Kidney (tissue), 14 donors: Measurements from ENCODE around the gene TMEM184C. TPM values are rescaled to one million over a fixed set of nuclear protein-coding genes. Genes with fewer than 3 reads are reported as not detected.

Experiments used
- DNase-seq, 5 donors: peaks; one replicate each; pipeline ENCODE4 v3.0.0-alpha.2; 2013 to 2020
- FAIRE-seq: peaks from 2 replicates; lab custom pipeline; 2012; peaks lifted over from hg19 to GRCh38; lab: Jason Lieb, UNC
- H3K27ac ChIP-seq, 2 donors: one replicate each; pipeline ENCODE4 v1.7.0; 2013; ENCODE audit warnings: low read depth in 2 of 2, low read length in 2 of 2, inconsistent platforms in 1 of 2
- H3K27me3 ChIP-seq: one replicate; pipeline ENCODE4 v1.7.1; 2013; ENCODE audit warnings: low read length, inconsistent platforms; ENCODE audit not compliant: control insufficient read depth, insufficient read depth
- H3K36me3 ChIP-seq, 3 donors: one replicate each; pipeline versions ENCODE4 v1.7.0 to v1.7.1; 2013; ENCODE audit warnings: low read length in 3 of 3, control low read depth in 1 of 3, inconsistent platforms in 1 of 3; ENCODE audit not compliant: insufficient read depth in 3 of 3, control insufficient read depth in 2 of 3
- H3K4me1 ChIP-seq, 3 donors: one replicate each; pipeline versions ENCODE4 v1.7.0 to v1.7.1; 2013; ENCODE audit warnings: low read length in 3 of 3, inconsistent platforms in 1 of 3, low read depth in 1 of 3; ENCODE audit not compliant: control insufficient read depth in 2 of 3, insufficient read depth in 2 of 3
- H3K4me3 ChIP-seq, 3 donors: one replicate each; pipeline versions ENCODE4 v1.7.0 to v1.8.1; 2013; ENCODE audit warnings: low read length in 3 of 3, control low read depth in 1 of 3, inconsistent platforms in 1 of 3
- H3K9ac ChIP-seq, 3 donors: one replicate each; pipeline versions ENCODE4 v1.7.0 to v1.7.1; 2013; ENCODE audit warnings: low read length in 3 of 3, control low read depth in 1 of 3, inconsistent platforms in 1 of 3
- H3K9me3 ChIP-seq, 3 donors: one replicate each; pipeline versions ENCODE4 v1.7.0 to v1.7.1; 2013; ENCODE audit warnings: low read length in 3 of 3, control low read depth in 1 of 3, inconsistent platforms in 1 of 3; ENCODE audit not compliant: control insufficient read depth in 2 of 3, insufficient read depth in 1 of 3
- CTCF ChIP-seq: IDR thresholded peaks from 3 replicates; pipeline ENCODE4 v1.5.1; 2012; ENCODE audit warnings: mild to moderate bottlenecking, moderate library complexity, borderline replicate concordance; ENCODE audit not compliant: insufficient read depth; ENCODE audit errors: extremely low read depth
- intact Hi-C: fragments of 100-400 bp; cut with DNase I; formaldehyde crosslinking; loops from one replicate; pipeline ENCODE4 v1.11.1; 2022
- polyA plus RNA-seq: library from polyadenylated mRNA; stranded (reverse); fragments of 350-450 nt; fragmentation: Illumina TruSeq; extraction: RNeasy Lipid Tissue Mini Kit (QIAGEN cat#74804); gene quantifications from one replicate; pipeline ENCODE4 v1.2.3, GENCODE V29; 2014; ENCODE audit warnings: low read depth, low replicate concordance; ENCODE audit not compliant: insufficient read depth
- total RNA-seq: library from RNA; stranded (reverse); fragmentation: NEBNext Ultra II Directional; extraction: Animal tissue kit (Norgen Biotek cat#: 25700); gene quantifications from one replicate; pipeline ENCODE4 v1.2.1, GENCODE V29; 2021
- donor health status: control.
- donor health status: control.
- donor health status: control.
- donor health status: control.
- donor health status: control.
- donor health status: DM: yes; HTN: yes; CAD: no.
- donor health status: Normal renal cell carcinoma (clear cell type).

TMEM184C gene
- total and polyA plus RNA-seq, 2 donors from 2014 or later = 16.2 to 33.7 TPM

DNA sequence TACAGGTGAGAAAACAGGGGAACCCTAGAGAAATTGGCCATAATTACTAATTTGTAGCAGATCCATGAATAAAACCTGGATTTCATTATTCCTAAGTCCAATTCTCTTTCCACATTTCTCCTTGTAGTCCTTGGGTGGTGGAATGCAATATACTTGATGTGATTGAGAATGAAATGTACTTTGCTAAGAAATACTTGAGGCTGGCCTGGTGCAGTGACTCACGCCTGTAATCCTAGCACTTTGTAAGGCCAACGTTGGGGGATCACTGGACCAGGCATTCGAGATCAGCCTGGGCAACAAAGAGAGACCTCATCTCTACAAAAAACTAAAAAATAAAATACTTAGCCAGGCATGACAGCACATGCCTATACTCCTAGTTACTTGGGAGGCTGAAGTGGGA, 15.9 kb downstream of the TMEM184C start:
- Histone ChIP-seq H3K4me1 (no peaks in the 10 kb centered on the region), H3K4me3 (no peak overlapping the region), H3K9ac (no peak overlapping the region), H3K9me3 (no peaks in the 10 kb centered on the region), H3K36me3 (peaks cover 6 to 46% (median 11%) of the 10 kb centered on the region in 3 donors), H3K27ac (no peak overlapping the region), H3K27me3 (no peaks in the 10 kb centered on the region)
- no peak for FAIRE-seq
- TF ChIP-seq CTCF = no peak
- DNase-seq = no peak
- intact Hi-C loops = no loop called here

GRCh38 chr4:147633643-147634042, 16.4 kb downstream of the TMEM184C start:
- Histone ChIP-seq H3K27me3 (no peaks in the 10 kb centered on the region), H3K9me3 (no peaks in the 10 kb centered on the region), H3K4me3 (no peak overlapping the region), H3K9ac (no peak overlapping the region), H3K27ac (no peak overlapping the region), H3K36me3 (peaks cover 6 to 43% (median 10%) of the 10 kb centered on the region in 3 donors), H3K4me1 (no peaks in the 10 kb centered on the region)
- no peak for TF ChIP-seq CTCF
- no peak for FAIRE-seq
- intact Hi-C loops = no loop called here
- no peak for DNase-seq

DNA sequence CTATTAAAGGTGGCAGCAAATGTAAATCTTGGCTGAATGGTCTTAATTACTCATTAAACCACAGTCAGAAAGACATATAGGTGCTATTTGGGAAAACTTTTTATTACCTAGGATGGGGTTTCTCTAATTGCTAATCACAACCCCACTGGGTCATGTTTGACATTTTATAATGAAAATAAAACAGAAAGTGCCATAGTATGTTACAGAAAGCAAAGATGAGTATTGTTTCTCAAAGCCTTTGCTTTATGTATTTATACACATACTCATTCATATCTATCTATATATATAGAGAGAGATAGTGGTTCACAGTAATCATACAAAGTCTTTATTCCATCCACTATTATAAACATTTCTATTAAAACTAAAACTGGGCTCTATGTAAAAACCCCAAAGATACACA, 18.2 kb downstream of the TMEM184C start:
- DNase-seq (no peak), FAIRE-seq (peak; percentile 47)
- Histone ChIP-seq H3K9me3 (no peaks in the 10 kb centered on the region), H3K27me3 (no peaks in the 10 kb centered on the region), H3K4me1 (no peaks in the 10 kb centered on the region), H3K9ac (no peak overlapping the region), H3K36me3 (peaks cover 6 to 35% (median 10%) of the 10 kb centered on the region in 3 donors), H3K27ac (no peak overlapping the region), H3K4me3 (no peak overlapping the region)
- no peak for TF ChIP-seq CTCF
- intact Hi-C loops = no loop called here

- Histone ChIP-seq H3K9ac (no peak overlapping the region), H3K36me3 (peaks cover 8 to 30% (median 8%) of the 10 kb centered on the region in 3 donors), H3K27ac (no peak overlapping the region), H3K27me3 (no peaks in the 10 kb centered on the region), H3K4me1 (no peaks in the 10 kb centered on the region), H3K4me3 (no peak overlapping the region), H3K9me3 (no peaks in the 10 kb centered on the region)
- intact Hi-C loops = no loop called here
- no peak for TF ChIP-seq CTCF
- FAIRE-seq = no peak
- DNase-seq = no peak
Measured at GRCh38 chr4:147638365-147638764, 21.2 kb downstream of the TMEM184C start.
